TTC549 (cell line): ENCODE results near the gene PATL2.
"Not testable (repeated sequence)": the region's sequence is repeated elsewhere in the genome, so short reads cannot be mapped to it uniquely, and the experiment has no call there.

Source experiments
- FAIRE-seq: peaks from 2 replicates; lab custom pipeline; 2012; peaks lifted over from hg19 to GRCh38; lab: Jason Lieb, UNC

Gene PATL2

DNA sequence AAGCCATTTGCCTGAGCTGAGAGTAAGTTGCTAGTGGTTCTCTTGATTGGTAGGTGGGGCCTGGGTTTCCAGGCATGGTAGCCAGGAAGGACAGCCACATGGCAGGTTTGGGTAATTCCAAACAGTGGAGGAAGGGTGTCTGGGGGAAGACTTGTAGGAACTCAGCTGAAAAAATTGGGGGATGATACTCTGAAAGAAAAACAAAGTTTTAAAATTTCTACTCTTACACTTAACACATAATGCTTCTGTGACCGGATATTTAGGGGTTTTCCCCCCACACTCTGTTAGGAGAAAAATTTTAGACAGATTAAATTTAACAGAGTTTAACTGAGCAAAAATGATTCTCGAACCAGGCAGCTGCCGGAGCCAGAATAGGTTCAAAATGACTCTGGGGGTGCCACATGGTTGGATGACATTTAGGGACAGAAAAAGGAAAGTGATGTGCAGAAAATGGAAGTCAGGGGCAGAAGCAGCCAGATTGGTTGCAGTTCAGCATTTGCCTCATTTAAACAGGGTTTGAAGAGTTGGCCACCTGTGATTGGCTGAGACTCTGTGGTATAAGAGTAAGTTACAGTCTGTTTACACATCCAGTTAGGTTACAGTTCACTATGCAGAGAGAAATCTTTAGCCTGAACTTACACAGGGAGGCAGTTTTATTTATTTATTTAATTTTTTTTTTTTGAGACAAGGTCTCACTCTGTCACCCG lies 8.3 kb upstream of the PATL2 start:
- no peak for FAIRE-seq

DNA sequence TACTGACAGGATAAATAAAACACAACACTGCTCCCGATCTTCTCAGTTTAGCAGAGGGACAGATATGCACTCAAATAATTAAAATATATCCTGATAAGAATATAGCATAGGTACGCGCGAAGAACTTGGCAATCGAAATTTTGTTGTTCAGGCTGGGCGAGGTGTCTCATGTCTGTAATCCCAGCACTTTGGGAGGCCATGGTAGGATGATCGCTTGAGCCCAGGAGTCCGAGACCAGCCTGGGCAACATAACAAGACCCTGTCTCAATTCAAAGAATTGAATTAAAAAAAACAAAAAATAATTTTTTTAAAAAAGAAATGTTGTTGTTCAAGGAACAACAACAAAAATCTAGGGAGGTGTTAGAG lies 7.8 kb upstream of the PATL2 start:
- no peak for FAIRE-seq

DNA sequence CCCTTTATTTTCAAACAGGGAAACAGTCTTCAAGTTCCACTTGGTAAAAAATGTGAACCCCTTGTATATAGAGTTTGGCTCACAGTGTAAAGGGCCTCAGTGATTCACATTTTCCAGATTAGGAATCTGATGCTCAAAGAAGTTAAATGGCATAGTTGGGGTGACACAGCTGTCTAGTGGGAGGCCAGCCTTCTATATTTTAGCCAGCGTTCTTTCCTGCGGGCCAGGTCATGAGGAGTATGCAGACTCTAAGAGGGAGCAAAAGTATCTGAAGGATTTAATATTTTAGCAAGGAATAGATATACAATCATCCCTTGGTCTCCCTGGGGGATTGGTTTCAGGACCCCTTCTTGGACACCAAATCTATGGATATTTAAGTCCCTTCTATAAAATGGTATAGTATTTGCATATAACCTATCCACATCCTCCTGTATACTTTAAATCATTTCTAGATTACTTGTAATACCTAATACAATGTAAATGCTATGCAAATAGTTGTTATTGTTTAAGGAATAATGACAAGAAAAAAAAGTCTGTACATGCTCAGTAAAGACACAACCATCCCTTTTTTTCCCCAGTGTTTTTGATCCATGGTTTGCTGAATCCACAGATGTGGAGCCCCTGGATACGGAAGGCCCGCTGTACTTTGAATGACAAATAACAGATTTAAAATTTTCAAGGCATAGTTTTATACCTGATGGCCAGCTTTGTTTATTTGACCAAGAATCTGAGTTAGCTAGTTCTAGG lies 7.2 kb upstream of the PATL2 start:
- FAIRE-seq: no peak

DNA sequence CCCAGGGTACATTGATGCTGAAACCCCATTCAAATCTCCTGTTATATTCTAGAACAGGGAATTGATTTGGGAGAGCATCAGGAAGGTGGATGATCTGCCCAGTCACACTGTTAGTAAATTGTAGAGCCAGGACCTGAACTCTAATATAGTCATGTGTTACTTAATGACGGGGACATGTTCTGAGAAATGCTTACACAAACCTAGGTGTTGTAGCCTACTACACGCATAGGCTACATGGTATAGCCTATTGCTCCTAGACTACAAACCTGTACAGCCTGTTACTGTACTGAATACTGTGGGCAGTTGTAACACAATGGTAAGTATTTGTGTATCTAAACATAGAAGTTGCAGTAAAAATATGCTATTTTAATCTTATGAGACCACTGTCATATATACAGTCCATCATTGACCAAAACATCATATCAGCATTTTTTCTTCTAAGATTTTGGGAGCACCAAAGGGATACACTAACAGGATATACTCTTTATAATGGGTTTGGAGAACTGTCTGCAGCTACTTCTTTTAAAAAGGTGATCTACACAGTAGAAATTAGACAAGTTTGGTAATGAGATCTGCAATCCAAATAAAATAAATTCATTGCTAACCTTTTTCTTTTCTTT lies 6.0 kb upstream of the PATL2 start:
- FAIRE-seq: no peak

DNA sequence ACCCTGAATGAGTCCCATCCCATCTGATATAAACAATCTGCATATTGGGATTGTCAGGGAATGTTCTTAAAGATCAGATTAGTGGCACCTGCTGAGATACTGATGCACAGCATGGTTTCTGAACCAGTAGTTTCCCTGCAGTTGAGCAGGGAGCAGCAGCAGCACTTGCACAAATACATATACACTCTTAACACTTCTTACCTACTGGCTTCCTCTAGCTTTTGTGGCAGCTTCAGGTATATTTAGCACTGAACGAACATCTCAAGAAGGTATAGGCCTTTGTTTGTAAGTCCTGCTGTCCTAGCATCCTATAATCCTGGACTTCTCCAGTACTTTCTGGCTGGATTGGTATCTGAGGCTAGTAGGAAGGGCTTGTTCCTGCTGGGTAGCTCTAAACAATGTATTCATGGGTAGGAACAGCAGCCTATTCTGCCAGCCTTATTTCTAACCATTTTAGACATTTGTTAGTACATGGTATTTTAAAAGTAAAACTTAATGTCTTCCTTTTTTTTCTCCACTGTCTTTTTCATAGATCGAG lies 4.7 kb upstream of the PATL2 start:
- no peak for FAIRE-seq

DNA sequence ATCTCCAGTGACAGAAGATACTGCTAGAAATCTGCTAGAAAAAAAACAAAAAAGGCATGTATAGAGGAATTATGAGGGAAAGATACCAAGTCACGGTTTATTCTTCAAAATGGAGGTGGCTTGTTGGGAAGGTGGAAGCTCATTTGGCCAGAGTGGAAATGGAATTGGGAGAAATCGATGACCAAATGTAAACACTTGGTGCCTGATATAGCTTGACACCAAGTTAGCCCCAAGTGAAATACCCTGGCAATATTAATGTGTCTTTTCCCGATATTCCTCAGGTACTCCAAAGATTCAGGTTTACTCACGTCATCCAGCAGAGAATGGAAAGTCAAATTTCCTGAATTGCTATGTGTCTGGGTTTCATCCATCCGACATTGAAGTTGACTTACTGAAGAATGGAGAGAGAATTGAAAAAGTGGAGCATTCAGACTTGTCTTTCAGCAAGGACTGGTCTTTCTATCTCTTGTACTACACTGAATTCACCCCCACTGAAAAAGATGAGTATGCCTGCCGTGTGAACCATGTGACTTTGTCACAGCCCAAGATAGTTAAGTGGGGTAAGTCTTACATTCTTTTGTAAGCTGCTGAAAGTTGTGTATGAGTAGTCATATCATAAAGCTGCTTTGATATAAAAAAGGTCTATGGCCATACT lies 4.1 kb upstream of the PATL2 start:
- no peak for FAIRE-seq

DNA sequence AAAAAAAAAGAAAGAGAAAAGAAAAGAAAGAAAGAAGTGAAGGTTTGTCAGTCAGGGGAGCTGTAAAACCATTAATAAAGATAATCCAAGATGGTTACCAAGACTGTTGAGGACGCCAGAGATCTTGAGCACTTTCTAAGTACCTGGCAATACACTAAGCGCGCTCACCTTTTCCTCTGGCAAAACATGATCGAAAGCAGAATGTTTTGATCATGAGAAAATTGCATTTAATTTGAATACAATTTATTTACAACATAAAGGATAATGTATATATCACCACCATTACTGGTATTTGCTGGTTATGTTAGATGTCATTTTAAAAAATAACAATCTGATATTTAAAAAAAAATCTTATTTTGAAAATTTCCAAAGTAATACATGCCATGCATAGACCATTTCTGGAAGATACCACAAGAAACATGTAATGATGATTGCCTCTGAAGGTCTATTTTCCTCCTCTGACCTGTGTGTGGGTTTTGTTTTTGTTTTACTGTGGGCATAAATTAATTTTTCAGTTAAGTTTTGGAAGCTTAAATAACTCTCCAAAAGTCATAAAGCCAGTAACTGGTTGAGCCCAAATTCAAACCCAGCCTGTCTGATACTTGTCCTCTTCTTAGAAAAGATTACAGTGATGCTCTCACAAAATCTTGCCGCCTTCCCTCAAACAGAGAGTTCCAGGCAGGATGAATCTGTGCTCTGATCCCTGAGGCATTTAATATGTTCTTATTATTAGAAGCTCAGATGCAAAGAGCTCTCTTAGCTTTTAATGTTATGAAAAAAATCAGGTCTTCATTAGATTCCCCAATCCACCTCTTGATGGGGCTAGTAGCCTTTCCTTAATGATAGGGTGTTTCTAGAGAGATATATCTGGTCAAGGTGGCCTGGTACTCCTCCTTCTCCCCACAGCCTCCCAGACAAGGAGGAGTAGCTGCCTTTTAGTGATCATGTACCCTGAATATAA lies 2.2 kb upstream of the PATL2 start:
- no peak for FAIRE-seq

DNA sequence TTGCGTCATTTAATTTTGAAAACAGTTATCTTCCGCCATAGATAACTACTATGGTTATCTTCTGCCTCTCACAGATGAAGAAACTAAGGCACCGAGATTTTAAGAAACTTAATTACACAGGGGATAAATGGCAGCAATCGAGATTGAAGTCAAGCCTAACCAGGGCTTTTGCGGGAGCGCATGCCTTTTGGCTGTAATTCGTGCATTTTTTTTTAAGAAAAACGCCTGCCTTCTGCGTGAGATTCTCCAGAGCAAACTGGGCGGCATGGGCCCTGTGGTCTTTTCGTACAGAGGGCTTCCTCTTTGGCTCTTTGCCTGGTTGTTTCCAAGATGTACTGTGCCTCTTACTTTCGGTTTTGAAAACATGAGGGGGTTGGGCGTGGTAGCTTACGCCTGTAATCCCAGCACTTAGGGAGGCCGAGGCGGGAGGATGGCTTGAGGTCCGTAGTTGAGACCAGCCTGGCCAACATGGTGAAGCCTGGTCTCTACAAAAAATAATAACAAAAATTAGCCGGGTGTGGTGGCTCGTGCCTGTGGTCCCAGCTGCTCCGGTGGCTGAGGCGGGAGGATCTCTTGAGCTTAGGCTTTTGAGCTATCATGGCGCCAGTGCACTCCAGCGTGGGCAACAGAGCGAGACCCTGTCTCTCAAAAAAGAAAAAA lies 1.4 kb upstream of the PATL2 start:
- FAIRE-seq: no peak

DNA sequence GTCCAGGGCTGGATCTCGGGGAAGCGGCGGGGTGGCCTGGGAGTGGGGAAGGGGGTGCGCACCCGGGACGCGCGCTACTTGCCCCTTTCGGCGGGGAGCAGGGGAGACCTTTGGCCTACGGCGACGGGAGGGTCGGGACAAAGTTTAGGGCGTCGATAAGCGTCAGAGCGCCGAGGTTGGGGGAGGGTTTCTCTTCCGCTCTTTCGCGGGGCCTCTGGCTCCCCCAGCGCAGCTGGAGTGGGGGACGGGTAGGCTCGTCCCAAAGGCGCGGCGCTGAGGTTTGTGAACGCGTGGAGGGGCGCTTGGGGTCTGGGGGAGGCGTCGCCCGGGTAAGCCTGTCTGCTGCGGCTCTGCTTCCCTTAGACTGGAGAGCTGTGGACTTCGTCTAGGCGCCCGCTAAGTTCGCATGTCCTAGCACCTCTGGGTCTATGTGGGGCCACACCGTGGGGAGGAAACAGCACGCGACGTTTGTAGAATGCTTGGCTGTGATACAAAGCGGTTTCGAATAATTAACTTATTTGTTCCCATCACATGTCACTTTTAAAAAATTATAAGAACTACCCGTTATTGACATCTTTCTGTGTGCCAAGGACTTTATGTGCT lies 721 bp upstream of the PATL2 start:
- no peak for FAIRE-seq

DNA sequence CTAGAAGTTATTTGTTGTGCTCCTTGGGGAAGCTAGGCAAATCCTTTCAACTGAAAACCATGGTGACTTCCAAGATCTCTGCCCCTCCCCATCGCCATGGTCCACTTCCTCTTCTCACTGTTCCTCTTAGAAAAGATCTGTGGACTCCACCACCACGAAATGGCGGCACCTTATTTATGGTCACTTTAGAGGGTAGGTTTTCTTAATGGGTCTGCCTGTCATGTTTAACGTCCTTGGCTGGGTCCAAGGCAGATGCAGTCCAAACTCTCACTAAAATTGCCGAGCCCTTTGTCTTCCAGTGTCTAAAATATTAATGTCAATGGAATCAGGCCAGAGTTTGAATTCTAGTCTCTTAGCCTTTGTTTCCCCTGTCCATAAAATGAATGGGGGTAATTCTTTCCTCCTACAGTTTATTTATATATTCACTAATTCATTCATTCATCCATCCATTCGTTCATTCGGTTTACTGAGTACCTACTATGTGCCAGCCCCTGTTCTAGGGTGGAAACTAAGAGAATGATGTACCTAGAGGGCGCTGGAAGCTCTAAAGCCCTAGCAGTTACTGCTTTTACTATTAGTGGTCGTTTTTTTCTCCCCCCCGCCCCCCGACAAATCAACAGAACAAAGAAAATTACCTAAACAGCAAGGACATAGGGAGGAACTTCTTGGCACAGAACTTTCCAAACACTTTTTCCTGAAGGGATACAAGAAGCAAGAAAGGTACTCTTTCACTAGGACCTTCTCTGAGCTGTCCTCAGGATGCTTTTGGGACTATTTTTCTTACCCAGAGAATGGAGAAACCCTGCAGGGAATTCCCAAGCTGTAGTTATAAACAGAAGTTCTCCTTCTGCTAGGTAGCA lies 657 bp downstream of the PATL2 start:
- FAIRE-seq: no peak

DNA sequence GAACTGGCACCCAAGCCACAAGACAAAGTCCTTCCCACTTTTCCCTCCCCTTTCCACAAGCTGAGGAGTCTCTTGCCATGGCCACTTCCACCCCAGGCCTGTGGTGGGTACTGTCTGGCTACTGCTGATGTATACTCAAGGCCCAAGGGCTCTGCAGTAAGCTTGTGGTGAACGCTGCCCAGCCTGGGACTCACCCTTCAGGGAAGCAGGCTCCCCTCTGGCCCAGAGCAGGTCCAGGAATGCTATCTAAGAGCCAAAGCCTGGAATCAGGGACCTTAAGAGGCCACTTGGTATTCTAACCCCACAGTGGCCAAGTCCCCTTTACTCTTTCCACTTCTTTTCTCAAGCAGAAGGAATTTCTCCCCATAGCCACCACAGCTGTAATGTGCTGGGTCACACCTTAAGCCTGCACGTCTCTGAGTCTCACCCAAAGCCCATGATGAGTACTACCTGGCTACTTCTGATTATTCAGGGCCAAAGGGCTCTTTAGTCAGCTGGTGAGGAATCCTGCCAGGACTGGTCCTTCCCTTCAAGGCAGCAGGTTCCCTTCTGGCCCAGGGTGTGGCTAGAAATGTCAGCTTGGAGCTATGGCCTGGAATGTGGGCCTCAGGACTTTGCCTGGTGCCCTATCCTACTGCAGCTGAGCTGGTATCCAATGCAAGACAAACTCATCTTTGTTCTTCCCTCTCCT lies 4.0 kb downstream of the PATL2 start:
- no peak for FAIRE-seq

DNA sequence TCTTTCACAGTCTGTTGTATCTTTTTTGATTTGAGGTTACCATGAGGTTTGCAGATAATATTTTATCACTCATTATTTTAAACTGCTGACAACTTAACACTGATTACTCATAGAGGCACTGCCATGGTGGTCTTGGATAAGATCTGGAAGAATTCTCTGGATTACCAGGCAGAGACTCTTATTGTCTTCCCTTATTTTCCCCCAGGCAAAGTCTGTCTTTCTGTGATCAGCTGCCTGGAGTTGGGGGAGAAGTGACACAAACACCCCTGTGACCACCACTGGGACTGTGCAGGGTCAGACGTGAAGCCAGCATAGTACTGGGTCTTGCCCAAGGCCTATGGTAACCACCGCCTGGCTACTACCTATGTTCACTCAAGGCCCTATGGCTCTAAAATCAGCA lies 4.7 kb downstream of the PATL2 start:
- FAIRE-seq: no peak

DNA sequence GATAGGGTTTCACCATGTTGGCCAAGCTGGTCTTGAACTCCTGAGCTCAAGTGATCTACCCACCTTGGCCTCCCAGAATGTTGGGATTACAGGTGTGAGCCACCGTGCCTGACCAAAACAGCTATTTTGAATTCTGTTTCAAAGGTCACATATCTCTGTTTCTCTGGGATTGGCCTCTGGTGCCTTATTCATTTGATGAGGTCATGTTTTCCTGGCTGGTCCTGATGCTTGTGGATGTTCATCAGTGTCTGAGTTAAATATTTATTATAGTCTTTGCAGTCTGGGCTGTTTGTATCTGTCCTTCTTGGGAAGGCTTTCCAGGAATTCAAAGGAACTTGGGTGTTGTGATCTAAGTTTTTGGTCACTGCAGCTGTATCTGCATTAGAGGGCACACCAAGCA lies 5.1 kb downstream of the PATL2 start:
- FAIRE-seq: no peak

DNA sequence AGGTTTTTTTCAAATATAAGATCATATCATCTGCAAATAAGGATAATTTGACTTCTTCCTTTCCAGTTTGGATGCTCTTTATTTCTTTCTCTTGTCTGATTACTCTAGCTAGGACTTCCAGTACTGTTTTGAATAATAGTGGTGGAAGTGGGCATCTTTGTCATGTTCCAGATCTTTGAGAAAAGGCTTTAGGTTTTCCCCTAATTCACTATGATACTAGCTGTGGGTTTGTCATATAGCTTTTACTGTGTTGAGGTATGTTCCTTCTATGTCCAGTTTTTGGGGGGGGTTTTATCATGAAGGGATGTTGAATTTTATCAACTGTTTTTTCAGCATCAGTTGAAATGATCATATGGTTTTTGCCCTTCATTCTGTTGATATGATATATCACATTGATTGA lies 10.4 kb downstream of the PATL2 start:
- not testable (repeated sequence) for FAIRE-seq

DNA sequence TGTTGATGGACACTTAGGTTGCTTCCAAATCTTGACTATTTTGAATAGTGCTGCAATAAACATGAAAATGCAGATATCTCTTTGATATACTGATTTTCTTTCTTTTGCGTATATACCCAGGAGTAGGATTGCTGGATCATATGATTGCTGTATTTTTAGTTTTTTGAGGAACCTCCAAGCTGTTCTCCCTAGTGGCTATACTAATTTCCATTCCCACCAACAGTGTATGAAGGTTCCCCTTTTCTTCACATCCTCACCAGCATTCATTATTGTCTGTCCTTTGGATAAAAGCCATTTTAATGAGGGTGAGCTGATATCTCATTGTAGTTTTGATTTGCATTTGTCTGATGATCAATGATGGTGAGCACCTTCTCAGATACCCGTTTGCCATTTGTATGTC lies 12.5 kb downstream of the PATL2 start:
- FAIRE-seq: no peak

DNA sequence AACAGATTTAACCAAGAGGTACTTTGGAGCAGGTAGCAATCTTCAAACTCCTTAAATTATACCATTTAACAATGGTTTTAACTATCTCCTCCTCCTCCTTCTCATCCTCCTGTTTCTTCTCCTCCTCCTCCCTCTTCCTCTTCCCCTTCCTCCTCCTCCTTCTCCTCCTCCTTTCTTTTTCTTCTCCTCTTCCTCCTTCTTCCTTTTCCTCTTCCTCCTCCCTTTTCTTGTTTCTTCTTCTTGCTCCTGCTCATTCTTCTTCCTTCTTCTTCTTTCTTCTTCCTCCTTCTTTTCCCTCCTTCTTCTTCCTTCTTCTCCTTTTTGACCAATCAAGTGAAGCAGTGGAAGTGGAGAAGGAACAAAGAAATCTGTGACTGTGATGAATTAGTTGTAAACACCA lies 14.1 kb downstream of the PATL2 start:
- no peak for FAIRE-seq

DNA sequence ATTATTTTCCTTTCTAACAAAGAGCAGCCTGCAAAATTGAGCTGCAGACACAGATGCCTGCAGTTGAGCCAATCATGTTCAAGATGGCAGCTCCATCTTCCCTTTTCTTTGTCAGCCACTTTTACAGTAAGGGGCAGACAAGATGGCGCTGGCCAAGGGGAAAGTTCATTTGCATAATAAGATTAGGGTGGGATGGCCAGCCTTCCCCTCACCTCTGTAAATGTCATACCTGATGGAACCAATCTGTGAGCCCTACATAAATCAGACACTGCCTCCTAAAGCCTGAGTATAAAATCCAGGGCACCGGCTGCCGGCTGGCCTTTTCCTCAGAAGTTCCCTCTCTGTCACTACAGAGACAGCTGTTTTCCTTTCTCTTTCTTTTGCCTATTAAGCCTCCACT lies 15.8 kb downstream of the PATL2 start:
- FAIRE-seq: no peak

DNA sequence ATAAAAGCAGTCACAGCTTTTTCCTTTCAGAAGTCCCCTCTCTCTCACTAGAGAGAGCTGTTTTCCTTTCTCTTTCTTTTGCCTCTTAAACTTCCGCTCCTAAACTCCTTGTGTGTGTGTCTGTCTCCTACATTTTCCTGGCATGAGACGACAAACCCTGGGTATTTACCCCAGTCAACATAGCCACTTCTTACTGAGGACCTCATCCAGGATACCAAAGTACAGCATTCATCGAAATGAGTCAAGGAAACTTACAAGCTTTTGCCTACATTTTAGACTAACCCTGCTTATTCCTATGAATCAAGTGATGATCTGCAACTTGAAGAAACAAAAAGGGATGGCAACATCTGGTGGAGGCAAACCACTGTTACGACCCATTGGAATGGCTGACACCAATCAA lies 16.7 kb downstream of the PATL2 start:
- FAIRE-seq: no peak

DNA sequence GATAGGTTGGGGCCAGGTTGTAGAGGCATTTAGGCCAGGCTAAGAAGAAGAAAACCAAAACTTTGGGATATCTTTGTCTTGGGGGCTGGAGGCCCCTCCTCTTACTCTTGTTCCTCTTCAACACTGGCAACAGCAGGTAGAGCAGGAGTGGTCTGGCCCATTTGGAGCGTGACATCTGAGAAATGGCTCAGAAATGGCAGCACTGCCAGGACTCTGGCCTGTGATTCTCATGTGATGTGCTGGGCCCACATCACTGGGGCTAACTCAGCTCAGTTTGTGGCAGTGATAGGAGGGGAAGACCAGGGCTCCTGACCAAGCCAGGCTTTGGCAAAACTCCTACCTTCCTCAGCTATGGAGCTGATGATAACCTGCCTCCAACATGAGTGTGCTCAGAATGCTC lies 18.5 kb downstream of the PATL2 start:
- no peak for FAIRE-seq
